ENCODE results near the gene SPON2. TPM values are rescaled to one million over a fixed set of nuclear protein-coding genes. Genes with fewer than 3 reads are reported as not detected.

SPON2 gene
- total RNA-seq, 2 experiments from 2014 or later, result 8.4 to 35.3 TPM

- Histone ChIP-seq H3K27ac (ENCODE audit: low read depth, low read length, poor library complexity, severe bottlenecking) (peak overlapping the region; percentile 99), H3K4me1 (ENCODE audit: insufficient read depth, low read length, poor library complexity, severe bottlenecking) (peaks cover 77% of the 10 kb centered on the region), H4K20me1 (ENCODE audit: insufficient read depth, low read length) (no peaks in the 10 kb centered on the region), H3K36me3 (ENCODE audit: insufficient read depth, low read length) (peaks cover 68% of the 10 kb centered on the region), H3K4me3 (ENCODE audit: low read depth, low read length, poor library complexity, severe bottlenecking) (peak overlapping the region; percentile 52), H3K4me2 (ENCODE audit: low read length) (peak overlapping the region; percentile 87), H2AFZ (ENCODE audit: low read length) (no peak overlapping the region), H3K9me2 (ENCODE audit: insufficient read depth, low read length) (no peaks in the 10 kb centered on the region), H3K79me2 (ENCODE audit: insufficient read depth, low read depth, low read length) (peaks cover 17% of the 10 kb centered on the region; the same call in 1 of the 2 replicates), H3K9me3 (ENCODE audit: low read length) (no peaks in the 10 kb centered on the region)
- BruUV-seq (replicated peaks), result no TSS peak
- CTCF ChIA-PET (ENCODE audit: unreplicated experiment), result no interaction called here
- POLR2A ChIA-PET, result interaction anchor here (0.6 to 0.8 kb wide), 2 partner anchors 41 to 71 kb away, joined by 3 to 5 read pairs; no protein-coding TSS in a partner anchor
- TF ChIP-seq EZH2phosphoT487 (IDR thresholded peaks at IDR 0.05; ENCODE audit: borderline replicate concordance, low read depth, low read length), result no peak
- no peak for TF ChIP-seq CTCF (conservative IDR thresholded peaks at IDR 0.05; ENCODE audit: low read length)
- peak; percentile 81 for DNase-seq (ENCODE audit: low spot score)
- intact Hi-C loops (cut with micrococcal nuclease; ENCODE audit: unreplicated experiment), result no loop called here
Observed at GRCh38 chr4:1216869-1217294, 44.5 kb upstream of the SPON2 start.

- Histone ChIP-seq H4K20me1 (ENCODE audit: insufficient read depth, low read length) (no peaks in the 10 kb centered on the region), H3K4me1 (ENCODE audit: insufficient read depth, low read length, poor library complexity, severe bottlenecking) (peaks cover 70% of the 10 kb centered on the region), H3K79me2 (ENCODE audit: insufficient read depth, low read depth, low read length) (peaks cover 17% of the 10 kb centered on the region; the same call in 1 of the 2 replicates), H3K4me2 (ENCODE audit: low read length) (peak overlapping the region; percentile 87), H2AFZ (ENCODE audit: low read length) (no peak overlapping the region), H3K9me3 (ENCODE audit: low read length) (no peaks in the 10 kb centered on the region), H3K9me2 (ENCODE audit: insufficient read depth, low read length) (no peaks in the 10 kb centered on the region), H3K27ac (ENCODE audit: low read depth, low read length, poor library complexity, severe bottlenecking) (peak overlapping the region; percentile 99), H3K4me3 (ENCODE audit: low read depth, low read length, poor library complexity, severe bottlenecking) (peak overlapping the region; percentile 52), H3K36me3 (ENCODE audit: insufficient read depth, low read length) (peaks cover 68% of the 10 kb centered on the region)
- CTCF ChIA-PET (ENCODE audit: unreplicated experiment), result interaction anchor here (0.8 kb wide), 1 partner anchor 49 kb away, joined by 3 read pairs; no protein-coding TSS in a partner anchor
- DNase-seq (ENCODE audit: low spot score), result no peak
- POLR2A ChIA-PET, result interaction anchor here (0.8 kb wide), 1 partner anchor 42 kb away, joined by 3 read pairs; no protein-coding TSS in a partner anchor
- BruUV-seq (replicated peaks), result no TSS peak
- intact Hi-C loops (cut with micrococcal nuclease; ENCODE audit: unreplicated experiment), result no loop called here
- TF ChIP-seq CTCF (conservative IDR thresholded peaks at IDR 0.05; ENCODE audit: low read length) (no peak), EZH2phosphoT487 (IDR thresholded peaks at IDR 0.05; ENCODE audit: borderline replicate concordance, low read depth, low read length) (no peak)
Observed at GRCh38 chr4:1216076-1216614, 43.8 kb upstream of the SPON2 start.
